ENCODE measurements around the gene MPDZ. TPM values are rescaled to one million over a fixed set of nuclear protein-coding genes. Genes with fewer than 3 reads are reported as not detected.
A peak's percentile ranks its signal among the peaks of the same experiment; 100 is the strongest.

MPDZ gene
- total RNA-seq, 1 donor from 2014 or later: 88.3 TPM

DNA sequence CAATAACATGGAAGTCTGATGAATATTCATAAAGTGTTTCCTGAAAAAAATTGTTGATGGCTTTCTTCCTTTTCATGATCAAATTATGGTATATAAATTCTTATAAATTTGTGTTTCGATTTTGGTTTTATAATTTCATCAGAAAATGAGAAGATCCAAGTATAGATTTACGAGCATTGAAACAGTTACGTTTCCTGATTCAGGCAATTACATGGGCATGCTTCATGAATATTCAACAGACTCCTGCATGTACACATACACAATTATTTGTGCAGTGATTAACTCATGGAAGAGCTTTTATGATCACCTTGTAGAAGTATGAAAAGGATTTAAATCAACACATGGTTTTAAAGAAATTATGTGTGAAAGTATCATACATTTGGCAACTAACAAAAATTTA, 136.7 kb downstream of the MPDZ start:
- Histone ChIP-seq H3F3A (ENCODE audit: low read depth) (peaks cover 4% of the 10 kb centered on the region), H3K4me2 (peak overlapping the region; percentile 29), H3K79me2 (ENCODE audit: low read depth) (no peaks in the 10 kb centered on the region), H3K9me3 (ENCODE audit: low read depth) (no peaks in the 10 kb centered on the region), H3K9ac (no peak overlapping the region), H4K20me1 (ENCODE audit: low read depth) (no peaks in the 10 kb centered on the region), H3K4me1 (peaks cover 35% of the 10 kb centered on the region), H3K27me3 (no peaks in the 10 kb centered on the region), H3K4me3 (no peak overlapping the region), H3K27ac (peak overlapping the region; percentile 4), H3K36me3 (peaks cover 3% of the 10 kb centered on the region), H2AFZ (replicated peaks) (no peak overlapping the region)
- H3K36me3 Mint-ChIP-seq: peaks cover 19% of the 10 kb centered on the region
- no peaks in the 10 kb centered on the region for H3K9me3 Mint-ChIP-seq
- peaks cover 18% of the 10 kb centered on the region for H3K4me1 Mint-ChIP-seq
- TF ChIP-seq, protein P1, sequence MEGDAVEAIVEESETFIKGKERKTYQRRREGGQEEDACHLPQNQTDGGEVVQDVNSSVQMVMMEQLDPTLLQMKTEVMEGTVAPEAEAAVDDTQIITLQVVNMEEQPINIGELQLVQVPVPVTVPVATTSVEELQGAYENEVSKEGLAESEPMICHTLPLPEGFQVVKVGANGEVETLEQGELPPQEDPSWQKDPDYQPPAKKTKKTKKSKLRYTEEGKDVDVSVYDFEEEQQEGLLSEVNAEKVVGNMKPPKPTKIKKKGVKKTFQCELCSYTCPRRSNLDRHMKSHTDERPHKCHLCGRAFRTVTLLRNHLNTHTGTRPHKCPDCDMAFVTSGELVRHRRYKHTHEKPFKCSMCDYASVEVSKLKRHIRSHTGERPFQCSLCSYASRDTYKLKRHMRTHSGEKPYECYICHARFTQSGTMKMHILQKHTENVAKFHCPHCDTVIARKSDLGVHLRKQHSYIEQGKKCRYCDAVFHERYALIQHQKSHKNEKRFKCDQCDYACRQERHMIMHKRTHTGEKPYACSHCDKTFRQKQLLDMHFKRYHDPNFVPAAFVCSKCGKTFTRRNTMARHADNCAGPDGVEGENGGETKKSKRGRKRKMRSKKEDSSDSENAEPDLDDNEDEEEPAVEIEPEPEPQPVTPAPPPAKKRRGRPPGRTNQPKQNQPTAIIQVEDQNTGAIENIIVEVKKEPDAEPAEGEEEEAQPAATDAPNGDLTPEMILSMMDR (IDR thresholded peaks at IDR 0.05): no peak
- TF ChIP-seq EZH2phosphoT487 (IDR thresholded peaks at IDR 0.05) (no peak), EZH2 (IDR thresholded peaks at IDR 0.05) (no peak)
- H3K4me3 Mint-ChIP-seq: no peak overlapping the region
- no peak overlapping the region for H3K27ac Mint-ChIP-seq
- peaks cover 2% of the 10 kb centered on the region for H3K27me3 Mint-ChIP-seq (ENCODE audit: insufficient read depth, low read depth)
- DNase-seq (ENCODE audit: low spot score): no peak

DNA sequence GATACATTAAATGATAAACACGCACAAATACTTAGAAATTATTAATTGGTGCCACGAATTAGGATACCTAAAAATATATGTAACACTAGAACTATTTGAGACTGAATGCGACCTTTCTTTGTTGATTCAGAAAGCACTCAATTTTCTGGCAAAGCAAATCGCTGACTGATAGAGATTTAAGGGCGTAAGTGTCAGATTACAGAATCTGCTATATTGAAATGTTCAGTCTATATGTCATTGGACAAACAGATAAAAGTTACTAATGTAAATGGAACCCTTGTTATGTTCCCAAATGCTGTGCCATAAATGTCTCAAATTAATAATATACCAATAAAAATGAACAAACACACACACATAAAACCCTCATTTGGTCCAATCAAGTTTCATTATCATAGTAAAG, 137.9 kb downstream of the MPDZ start:
- peaks cover 2% of the 10 kb centered on the region for H3K27me3 Mint-ChIP-seq (ENCODE audit: insufficient read depth, low read depth)
- Histone ChIP-seq H3F3A (ENCODE audit: low read depth) (peaks cover 4% of the 10 kb centered on the region), H3K4me1 (peaks cover 35% of the 10 kb centered on the region), H3K4me2 (no peak overlapping the region), H3K9me3 (ENCODE audit: low read depth) (no peaks in the 10 kb centered on the region), H3K9ac (no peak overlapping the region), H3K27ac (no peak overlapping the region), H4K20me1 (ENCODE audit: low read depth) (no peaks in the 10 kb centered on the region), H3K27me3 (no peaks in the 10 kb centered on the region), H3K79me2 (ENCODE audit: low read depth) (no peaks in the 10 kb centered on the region), H3K36me3 (peaks cover 3% of the 10 kb centered on the region), H2AFZ (replicated peaks) (no peak overlapping the region), H3K4me3 (no peak overlapping the region)
- peaks cover 18% of the 10 kb centered on the region for H3K4me1 Mint-ChIP-seq
- peaks cover 15% of the 10 kb centered on the region for H3K36me3 Mint-ChIP-seq
- TF ChIP-seq EZH2 (IDR thresholded peaks at IDR 0.05): no peak
- no peak for TF ChIP-seq EZH2phosphoT487 (IDR thresholded peaks at IDR 0.05)
- TF ChIP-seq, protein P1 (IDR thresholded peaks at IDR 0.05): no peak
- no peak for DNase-seq (ENCODE audit: low spot score)
- no peaks in the 10 kb centered on the region for H3K9me3 Mint-ChIP-seq
- no peak overlapping the region for H3K27ac Mint-ChIP-seq
- H3K4me3 Mint-ChIP-seq: no peak overlapping the region

- H3K36me3 Mint-ChIP-seq: peaks cover 15% of the 10 kb centered on the region
- Histone ChIP-seq H2AFZ (replicated peaks) (no peak overlapping the region), H3F3A (ENCODE audit: low read depth) (peaks cover 4% of the 10 kb centered on the region), H3K9ac (no peak overlapping the region), H4K20me1 (ENCODE audit: low read depth) (no peaks in the 10 kb centered on the region), H3K27ac (no peak overlapping the region), H3K4me2 (no peak overlapping the region), H3K27me3 (no peaks in the 10 kb centered on the region), H3K4me3 (no peak overlapping the region), H3K79me2 (ENCODE audit: low read depth) (no peaks in the 10 kb centered on the region), H3K36me3 (peaks cover 3% of the 10 kb centered on the region), H3K4me1 (peaks cover 35% of the 10 kb centered on the region), H3K9me3 (ENCODE audit: low read depth) (no peaks in the 10 kb centered on the region)
- no peak overlapping the region for H3K4me3 Mint-ChIP-seq
- H3K27ac Mint-ChIP-seq: no peak overlapping the region
- no peak for DNase-seq (ENCODE audit: low spot score)
- peaks cover 18% of the 10 kb centered on the region for H3K4me1 Mint-ChIP-seq
- no peak for TF ChIP-seq EZH2 (IDR thresholded peaks at IDR 0.05)
- TF ChIP-seq, protein P1 (IDR thresholded peaks at IDR 0.05): no peak
- TF ChIP-seq EZH2phosphoT487 (IDR thresholded peaks at IDR 0.05): no peak
- H3K9me3 Mint-ChIP-seq: no peaks in the 10 kb centered on the region
- peaks cover 2% of the 10 kb centered on the region for H3K27me3 Mint-ChIP-seq (ENCODE audit: insufficient read depth, low read depth)
Measured at GRCh38 chr9:13140843-13141592, 138.5 kb downstream of the MPDZ start.

All from neural progenitor cell (in vitro differentiated cells).